Activated effector memory CD4-positive, alpha-beta T cell treated with anti-CD3 and anti-CD28 coated beads, Interleukin-2, amount 50 U/mL, for 16 hours (primary cell): ENCODE results near the gene TAF11L14.

Source experiments
- DNase-seq: peaks from one replicate; pipeline ENCODE4 v3.0.0-alpha.2; 2020

The TAF11L14 gene

DNA sequence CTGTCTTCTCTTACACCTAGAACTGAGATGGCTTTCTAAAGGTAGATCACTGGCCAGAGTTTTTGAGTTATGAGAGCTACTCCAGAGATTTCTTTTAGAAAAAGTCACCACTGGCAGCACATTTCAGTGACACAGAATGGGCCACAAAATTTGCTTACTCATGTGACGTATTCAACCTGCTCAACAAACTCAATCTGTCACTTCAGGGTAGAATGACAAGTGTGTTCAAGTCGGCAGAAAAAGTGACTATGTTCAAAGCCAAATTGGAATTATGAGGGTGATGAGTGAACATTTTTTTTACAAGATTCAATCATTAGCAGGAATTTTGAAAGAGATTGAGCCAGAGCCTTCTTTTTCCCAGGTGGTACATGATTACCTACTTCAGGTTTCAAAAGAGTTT, 46.5 kb downstream of the TAF11L14 start:
- DNase-seq, result no peak
